GM18868 (cell line): ENCODE data around the gene EGFR.

Experiments
- ATAC-seq: cut with Tn5 transposase; IDR thresholded peaks from one replicate; pipeline ENCODE4 v1.9.1; 2021; ENCODE audit warnings: mild to moderate bottlenecking, moderate library complexity; ENCODE audit not compliant: unreplicated experiment

The EGFR gene

DNA sequence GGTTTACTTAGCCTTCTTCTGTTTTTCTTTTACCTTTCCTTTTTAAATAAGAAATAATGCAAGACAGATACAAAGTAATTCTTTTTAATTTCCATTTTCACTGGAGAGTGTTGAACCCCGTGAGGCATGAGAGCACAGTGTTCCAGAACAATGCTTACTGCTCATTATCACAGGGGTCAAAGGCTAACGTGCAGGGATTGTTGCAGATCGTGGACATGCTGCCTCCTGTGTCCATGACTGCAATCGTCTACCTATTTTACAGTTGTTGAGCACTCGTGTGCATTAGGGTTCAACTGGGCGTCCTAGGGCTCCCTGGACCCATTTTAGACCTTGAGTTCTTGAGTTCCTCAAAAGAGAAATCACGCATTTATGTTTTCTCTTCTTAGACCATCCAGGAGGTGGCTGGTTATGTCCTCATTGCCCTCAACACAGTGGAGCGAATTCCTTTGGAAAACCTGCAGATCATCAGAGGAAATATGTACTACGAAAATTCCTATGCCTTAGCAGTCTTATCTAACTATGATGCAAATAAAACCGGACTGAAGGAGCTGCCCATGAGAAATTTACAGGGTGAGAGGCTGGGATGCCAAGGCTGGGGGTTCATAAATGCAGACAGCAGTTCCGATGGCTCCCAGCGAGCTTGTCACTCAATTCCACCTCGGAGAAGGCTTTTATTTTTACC lies 124.2 kb downstream of the EGFR start:
- ATAC-seq = no peak

DNA sequence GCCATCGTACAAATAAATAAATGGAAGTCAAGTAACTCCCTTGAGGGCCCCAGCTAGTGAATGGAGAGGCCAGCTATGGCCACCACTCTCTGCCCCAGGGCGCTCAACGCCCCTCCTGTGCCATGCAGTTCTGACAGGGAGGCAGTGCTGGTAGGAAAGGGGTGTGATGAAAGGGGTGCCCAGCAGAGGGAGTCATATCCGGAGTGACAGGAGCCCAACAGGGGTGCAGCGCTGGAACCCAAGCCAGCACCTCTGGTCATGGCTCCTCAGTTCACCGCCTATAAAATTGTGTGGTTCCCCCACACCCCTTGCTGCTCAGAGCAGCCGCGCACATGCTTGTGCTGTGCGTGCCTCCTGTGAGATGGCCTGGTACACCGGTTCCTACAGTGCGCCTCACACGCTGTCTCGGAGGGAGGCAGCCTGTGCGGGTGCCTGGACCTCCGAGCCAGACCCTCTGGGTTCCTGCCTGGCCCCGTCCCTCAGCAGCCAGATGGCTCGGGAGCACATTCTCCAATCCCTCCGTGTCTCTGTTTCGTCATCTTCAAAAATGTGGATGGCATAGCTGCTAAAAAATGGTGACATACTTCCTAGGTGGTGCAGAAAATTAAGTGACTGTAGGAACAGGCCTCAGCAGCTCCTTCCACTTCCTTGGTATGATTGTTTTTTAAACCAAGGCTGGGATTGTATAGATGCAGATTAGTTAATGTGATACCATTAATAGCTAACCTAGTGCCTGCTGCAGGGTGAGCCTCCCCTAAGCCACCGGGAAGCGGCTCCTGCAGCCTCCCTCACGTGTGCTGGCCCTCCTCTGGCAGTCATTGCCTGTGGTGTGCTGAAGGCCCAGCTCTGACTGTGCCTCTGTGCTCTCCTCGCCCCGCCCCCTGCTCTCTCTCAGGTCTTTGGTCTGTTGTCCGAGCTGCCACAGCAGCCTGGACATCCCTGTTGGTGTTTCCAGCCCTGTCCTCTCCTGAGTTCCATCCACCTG lies 125.8 kb downstream of the EGFR start:
- no peak for ATAC-seq

DNA sequence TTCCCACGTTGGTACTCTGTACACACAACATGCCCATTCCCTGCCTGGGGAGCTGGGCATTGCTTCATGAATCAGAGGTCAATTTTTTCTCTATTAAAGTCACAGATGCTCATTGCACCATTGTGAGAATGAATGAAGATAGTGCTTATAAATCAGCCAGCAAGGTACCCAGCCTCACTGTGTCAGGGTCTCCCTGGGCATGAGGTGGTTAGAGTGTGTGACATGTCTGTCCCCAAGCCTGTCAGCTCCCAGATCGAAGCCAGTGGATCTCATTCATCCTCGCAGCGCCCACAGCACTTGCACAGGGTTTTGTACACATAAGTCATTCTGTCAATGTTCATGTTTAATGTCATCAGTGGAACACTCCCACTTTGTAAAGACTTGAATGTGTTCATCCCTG lies 126.8 kb downstream of the EGFR start:
- ATAC-seq = no peak

DNA sequence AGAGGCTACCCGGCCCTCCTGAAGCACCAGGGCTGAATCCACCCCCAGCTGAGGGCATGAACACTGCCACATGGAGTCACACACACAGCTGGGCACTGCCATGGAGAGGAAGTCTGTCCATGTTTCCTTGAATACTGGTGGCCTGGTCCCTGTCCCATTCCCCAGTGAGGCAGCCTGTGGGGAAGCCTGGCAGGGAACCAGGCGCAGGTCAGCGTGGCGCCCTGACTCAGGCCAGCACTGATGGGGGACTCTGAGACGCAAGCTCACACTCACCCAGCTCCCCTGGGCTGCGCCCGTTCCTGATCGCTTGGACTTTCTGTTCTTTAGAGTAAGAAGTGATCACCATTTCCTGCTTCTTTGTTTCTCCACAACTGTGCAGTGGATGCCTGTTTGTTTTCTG lies 128.3 kb downstream of the EGFR start:
- ATAC-seq = no peak

DNA sequence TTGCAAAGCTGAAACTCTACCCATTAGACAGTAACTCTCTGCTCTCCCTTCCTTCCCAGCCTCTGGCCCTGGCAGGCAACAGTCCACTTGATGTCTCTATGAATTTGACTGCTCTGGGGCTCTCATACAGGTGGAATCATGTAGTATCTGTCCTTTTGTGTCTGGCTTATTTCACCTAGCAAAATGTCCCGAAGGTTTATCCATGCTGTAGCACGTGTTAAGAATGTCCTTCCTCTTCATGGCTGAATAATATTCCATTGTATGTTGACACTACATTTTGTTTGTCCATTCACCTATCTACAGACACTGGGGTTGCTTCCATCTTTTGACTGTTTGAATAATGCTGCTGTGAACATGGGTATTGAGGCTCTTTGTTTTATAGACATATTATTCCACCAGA lies 128.9 kb downstream of the EGFR start:
- ATAC-seq = no peak

DNA sequence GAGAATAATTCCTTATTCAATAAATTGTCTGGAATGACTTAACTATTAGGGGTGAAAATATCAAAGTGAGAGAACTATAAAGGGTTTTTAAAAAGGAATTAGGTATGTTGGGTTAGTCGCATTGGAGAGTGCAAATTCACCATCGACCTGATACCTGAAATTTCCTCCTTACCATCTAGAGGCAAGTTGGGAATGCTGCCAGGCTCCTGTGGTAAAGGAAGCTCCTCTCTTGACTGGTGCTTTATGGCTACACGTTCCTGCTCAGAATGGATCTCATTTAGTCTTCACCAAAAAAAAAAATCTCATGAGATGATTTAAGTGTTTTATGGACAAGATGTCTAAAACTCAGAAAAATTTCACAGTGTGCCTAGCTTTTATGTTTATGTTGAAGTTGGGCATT lies 129.8 kb downstream of the EGFR start:
- ATAC-seq = no peak

DNA sequence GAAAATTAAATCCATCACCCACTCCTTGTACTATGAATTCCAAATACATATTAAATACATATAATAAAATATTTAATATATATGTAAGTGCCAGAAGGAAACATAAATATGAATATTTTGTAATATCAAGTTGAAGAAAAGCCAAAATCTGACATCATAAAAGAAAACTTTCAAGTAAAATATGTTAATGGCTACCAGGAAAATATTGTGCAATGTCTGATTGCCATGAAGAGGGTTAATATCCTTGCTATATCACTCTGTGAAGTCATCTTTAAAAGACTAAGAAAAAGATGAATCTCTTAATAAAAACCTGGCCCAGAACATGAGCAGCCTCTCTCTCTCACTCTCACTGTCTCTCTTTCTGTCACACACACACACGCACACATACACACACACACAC lies 130.2 kb downstream of the EGFR start:
- no peak for ATAC-seq

DNA sequence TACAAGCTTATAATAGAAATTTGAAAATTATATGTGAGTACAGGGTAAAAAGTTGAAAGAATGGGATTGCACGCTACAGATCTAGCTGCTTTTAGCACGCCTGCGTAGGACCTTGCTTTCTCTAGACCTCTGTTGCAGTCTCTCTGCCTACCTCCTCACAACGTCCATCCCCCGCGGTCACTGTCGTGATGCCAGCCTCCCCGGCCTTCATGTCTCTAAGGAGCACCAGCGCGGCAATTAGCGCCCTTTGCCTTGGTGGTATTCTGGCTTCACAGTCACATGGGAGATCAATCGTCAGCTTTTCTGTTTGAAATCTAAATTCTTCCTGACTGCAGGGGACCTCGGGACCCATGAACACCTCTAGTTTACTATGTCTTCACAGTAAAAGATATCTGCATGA lies 131.3 kb downstream of the EGFR start:
- ATAC-seq = no peak

DNA sequence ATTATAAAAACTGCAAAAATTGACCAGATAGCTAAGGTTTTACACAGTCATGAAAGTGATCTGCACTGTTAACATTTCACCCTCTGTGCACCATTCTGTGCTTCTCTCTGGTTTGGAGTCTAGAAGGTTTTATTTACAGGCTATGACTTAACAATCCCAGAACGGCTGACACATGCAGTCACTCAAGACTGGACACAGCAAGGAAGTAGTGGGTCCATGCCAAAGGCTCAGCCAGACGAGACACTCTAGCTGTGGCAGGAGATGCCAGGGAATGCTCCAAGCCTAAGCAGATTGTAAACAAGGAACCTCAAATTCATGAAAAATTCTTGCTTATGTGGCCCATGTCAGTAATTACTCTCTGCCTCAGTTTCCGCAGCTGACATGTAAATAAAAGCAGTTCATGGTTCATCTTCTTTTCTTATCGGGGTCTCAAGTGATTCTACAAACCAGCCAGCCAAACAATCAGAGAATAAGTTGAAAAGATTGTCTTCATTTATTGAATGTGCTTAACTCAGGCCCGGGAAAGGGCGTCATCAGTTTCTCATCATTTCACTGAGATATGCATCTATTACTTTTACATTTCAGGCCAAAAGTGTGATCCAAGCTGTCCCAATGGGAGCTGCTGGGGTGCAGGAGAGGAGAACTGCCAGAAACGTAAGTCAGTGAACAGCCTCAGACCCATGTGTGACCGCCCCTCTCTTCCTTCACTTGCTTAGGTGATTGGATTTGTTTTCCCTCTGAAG lies 132.1 kb downstream of the EGFR start:
- ATAC-seq = no peak

DNA sequence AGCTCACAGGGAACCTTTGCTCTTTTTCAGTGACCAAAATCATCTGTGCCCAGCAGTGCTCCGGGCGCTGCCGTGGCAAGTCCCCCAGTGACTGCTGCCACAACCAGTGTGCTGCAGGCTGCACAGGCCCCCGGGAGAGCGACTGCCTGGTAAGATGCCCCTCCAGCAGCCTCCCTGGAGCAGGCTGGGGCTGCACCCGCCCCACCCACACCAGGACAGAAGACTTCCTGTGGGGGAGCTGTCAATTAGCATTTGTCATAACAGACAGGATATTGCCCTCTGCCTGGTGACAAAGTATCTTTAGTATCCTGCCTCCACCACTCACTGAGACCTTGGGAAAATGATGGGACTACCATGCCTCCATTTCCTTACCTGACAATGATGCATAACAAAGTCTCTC lies 133.7 kb downstream of the EGFR start:
- no peak for ATAC-seq

DNA sequence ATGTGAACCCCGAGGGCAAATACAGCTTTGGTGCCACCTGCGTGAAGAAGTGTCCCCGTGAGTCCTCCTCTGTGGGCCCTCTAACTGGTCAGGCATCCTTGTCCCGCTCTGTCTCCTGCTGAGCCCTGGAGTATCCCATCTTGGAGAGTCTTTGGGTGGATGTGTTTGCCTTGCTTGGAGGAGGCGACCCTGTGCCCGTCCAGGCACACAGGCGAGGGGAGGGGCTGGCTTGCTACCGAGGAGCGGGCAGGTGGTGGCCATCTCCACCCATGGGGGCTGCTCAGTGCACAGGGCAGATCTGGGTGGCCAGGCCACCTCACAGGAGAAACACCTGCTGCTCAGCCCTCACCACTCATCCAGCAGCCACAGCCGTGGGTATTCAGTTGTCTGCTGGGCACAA lies 135.3 kb downstream of the EGFR start:
- no peak for ATAC-seq

DNA sequence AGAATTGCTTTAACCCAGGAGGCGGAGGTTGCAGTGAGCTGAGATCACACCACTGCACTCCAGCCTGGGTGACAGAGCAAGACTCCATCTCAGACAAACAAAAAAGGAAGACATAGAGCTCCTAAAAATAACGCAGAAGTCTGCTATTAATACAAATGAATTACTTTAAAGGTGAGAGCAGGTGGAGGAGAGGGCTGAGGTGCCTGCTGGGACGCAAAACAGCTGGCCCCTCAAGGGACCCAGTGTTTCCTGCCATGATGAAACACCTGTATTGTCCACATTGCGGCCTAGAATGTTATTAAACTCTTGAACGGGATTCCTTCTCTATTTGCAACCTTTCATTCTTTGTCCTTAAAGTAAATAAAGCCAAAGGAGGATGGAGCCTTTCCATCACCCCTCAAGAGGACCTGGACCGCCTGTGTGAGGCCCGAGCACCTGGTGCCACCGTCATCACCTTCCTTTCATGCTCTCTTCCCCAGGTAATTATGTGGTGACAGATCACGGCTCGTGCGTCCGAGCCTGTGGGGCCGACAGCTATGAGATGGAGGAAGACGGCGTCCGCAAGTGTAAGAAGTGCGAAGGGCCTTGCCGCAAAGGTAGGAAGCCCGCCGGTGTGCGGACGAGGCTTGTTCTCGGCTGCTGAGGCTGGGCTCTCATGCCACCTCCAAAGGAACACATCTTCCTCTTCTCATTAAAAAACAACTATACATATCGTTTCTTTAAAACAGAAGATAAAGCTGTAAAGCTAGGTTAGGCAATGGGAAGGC lies 136.7 kb downstream of the EGFR start:
- ATAC-seq = no peak

DNA sequence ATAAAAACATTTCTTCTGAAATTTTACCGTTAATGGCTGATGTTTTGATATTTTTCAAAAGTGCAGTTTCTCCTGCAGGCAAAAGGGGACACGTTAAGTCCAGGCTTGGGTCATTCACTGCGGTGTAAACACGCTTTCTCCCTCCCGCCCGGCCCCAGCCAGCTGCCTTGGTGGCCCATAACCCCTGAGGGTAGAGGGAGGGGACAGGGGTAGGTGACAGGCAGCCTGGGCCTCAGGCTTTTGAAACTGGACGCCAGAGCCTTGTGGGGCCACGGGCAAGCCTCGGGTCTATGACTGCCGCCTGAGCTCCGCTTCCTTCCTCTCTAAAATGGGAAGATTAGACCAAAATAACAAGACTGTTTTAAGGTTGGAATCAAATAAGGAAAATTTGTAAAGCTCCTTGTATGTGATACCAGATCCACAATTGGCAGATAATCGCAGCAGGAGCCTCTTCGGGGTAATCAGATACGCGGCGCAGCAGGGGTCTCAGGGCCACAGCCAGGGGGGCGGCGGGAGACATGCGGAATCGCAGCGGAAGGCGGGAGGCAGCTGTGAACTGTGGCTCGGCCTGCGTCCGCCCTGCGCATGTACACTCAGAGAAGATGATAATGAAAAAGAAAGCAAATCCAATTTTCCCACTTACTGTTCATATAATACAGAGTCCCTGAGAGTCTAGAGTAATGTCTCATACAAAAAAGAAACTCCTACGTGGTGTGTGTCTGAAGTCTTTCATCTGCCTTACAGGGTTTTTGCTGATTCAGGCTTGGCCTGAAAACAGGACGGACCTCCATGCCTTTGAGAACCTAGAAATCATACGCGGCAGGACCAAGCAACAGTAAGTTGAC lies 138.3 kb downstream of the EGFR start:
- no peak for ATAC-seq

DNA sequence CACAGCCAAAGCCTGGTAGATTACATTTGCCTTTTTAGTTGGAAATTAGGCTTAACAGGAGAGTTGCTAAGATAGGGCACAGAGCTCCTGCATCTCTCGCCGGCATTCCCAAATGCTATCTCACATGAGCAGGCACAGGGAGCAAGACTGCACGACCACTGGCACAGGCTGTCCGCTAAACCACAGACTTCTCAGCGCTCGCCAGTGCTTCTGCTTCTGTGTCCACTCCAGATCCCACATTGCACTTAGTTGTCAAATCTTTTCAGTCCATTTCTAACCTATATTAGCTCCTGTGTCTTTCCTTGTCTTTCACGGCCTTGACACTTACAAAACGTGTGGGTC lies 138.9 kb downstream of the EGFR start:
- no peak for ATAC-seq

DNA sequence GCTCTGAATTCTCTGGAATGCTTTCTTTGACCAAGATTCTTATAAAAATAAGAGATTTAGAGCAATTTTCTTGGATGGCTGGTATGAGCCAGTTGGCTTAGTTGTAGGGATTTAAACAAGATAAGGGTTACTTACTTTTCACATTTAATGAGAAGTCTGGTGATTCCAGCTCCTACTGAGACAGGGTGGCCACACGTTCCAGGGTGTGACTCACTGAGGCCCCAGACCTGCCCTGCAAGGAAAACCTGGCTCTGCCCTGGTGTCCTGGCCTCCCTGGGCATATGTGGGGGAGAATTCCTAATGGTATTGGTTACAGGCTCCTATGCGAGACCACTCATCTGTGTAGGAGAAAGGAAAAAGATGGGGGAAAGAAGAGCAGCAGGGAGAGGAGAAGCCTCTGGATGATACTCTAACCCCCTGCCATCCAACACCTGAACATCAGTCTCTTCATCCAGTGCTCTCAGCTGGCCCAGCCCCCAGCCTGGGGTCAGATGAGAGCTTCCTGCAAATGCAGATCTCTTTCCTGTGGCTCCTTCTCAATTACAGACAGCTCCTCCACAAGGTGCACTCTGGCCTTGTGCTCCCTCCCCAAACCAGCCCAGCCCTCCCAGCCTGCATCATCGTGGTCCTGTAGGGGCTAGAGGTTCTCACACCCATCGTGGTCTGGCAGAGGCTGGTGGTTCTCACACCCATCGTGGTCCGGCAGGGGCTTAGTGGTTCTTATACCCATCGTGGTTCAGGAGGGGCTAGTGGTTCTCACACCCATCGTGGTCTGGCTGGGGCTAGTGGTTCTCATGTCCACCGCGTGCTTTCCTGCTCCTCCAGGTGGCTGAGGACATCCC lies 139.9 kb downstream of the EGFR start:
- ATAC-seq = no peak

DNA sequence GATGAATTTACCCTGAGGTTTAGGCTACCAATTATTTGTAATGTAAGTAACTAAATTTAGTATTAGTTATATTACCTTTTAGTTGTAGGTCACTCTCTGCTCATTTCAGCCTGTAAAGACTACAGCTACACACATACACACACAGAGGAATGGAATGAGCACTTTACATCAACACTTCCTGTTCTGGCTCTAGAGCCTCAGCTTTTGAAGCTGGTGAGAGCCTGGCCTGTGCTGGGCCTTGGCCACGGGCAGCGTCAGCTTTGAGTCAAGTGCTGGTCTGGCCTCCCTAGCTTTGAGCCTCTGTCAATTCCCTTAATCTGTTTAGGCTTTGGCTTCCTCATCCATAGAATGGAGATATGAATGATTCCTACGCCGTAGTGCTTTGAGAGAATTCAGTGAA lies 141.7 kb downstream of the EGFR start:
- ATAC-seq = no peak

DNA sequence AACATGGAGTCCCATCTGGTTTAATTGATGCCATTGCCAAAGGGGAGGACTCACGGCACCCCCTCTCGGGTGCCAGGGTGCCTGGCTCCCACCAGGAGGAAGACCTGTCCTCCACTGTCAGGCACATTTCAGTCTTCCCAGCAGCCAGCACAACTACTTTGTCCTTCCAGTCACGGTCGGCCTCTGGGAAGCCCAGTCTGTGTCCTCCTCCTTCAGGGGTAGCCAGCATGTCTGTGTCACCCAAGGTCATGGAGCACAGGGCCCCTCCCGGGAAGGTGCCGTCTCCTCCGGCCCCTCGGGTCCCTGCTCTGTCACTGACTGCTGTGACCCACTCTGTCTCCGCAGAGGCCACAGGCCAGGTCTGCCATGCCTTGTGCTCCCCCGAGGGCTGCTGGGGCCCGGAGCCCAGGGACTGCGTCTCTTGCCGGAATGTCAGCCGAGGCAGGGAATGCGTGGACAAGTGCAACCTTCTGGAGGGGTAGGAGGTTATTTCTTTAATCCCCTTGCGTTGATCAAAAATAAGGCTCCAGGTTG lies 142.4 kb downstream of the EGFR start:
- ATAC-seq = no peak

DNA sequence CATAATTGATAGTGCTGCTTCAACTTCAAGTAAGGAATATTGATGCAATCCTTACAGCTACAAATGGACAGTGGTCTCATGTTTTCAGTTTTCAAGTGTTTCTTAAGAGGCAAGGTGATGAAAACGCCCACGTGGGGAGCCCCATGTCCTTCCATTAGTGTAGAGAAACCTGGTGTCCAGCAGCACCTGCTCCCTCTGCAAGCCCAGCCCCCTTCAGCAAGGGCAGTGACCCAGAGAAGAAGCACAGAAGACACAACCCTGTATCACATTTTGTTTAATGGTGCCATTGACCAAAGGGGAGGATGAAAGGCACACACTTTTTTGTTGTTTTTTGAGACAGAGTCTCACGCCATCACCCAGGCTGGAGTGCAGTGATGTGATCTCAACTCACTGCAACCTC lies 143.7 kb downstream of the EGFR start:
- ATAC-seq = no peak

DNA sequence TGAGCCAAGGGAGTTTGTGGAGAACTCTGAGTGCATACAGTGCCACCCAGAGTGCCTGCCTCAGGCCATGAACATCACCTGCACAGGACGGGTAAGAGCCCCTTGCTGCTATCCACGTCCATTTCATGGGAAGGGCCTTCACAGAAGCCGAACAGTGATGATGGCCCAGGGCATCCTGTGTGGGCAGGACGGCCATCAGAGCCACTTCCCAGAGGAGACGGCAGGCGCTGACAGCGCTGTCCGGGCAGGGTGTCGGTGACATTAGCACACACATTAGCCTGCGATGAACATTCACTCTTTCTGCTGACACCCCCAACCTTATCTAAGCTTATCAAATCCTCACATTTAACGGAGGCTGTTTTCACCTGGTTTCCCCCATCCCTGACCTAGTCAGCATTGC lies 144.9 kb downstream of the EGFR start:
- no peak for ATAC-seq
